ENCODE measurements around the gene CD6. TPM values are rescaled to one million over a fixed set of nuclear protein-coding genes. Genes with fewer than 3 reads are reported as not detected.

The CD6 gene
- total RNA-seq, 1 experiment from 2014 or later = 1.4 TPM

DNA sequence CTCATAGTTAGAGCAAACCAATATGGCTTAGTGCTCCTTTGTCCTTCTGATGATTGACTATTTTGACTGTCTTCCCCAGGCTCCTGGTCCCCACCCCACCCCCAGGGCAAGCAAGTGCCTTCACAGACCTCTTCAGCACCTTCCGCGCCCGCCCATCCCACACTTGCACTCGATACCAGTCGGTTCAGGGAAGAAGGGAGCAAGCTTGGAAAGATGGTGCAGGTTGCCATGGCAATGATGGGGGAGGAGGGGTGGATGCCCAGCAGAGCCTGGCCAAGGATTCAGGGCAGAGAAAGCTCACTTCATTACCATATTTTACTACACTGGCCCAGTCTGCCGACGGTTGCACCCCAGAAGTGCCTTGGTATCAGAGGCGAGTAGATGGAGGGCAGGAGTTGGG lies 45.0 kb upstream of the CD6 start:
- RAD21 ChIA-PET (ENCODE audit: low non-redundant PET in 1 of 2, low total read pairs in 2 of 2, uncharacterized antibody in 2 of 2, unreplicated experiment in 2 of 2) = no interaction called here
- Histone ChIP-seq H3K27ac (ENCODE audit: low read depth, low read length) (no peak overlapping the region), H3K36me3 (ENCODE audit: control insufficient read depth in 1 of 2, insufficient read depth in 2 of 2, low read length in 2 of 2) (peaks cover 19 to 20% of the 10 kb centered on the region in 2 experiments; a peak in 3 of 4 replicates), H3K9me3 (ENCODE audit: control insufficient read depth in 1 of 2, insufficient read depth in 1 of 2, low read depth in 1 of 2, low read length in 2 of 2) (no peaks in the 10 kb centered on the region), H4K20me1 (ENCODE audit: insufficient read depth) (no peaks in the 10 kb centered on the region), H3K79me2 (ENCODE audit: insufficient read depth, low read length) (no peaks in the 10 kb centered on the region; the same call in 1 of the 2 replicates), H3K9ac (ENCODE audit: low read length) (no peak overlapping the region), H3K27me3 (ENCODE audit: insufficient read depth, low read length) (no peaks in the 10 kb centered on the region), H3K9me2 (ENCODE audit: insufficient read depth) (no peaks in the 10 kb centered on the region), H3K4me2 (ENCODE audit: low read length) (no peak overlapping the region), H3K4me3 (replicated peaks in 1 of 2; ENCODE audit: low read depth in 1 of 2, low read length in 2 of 2) (no peak overlapping the region), H3K4me1 (ENCODE audit: control insufficient read depth in 1 of 2, insufficient read depth in 2 of 2, low read length in 2 of 2) (peaks cover 18 to 26% of the 10 kb centered on the region in 2 experiments), H2AFZ (ENCODE audit: low read depth, low read length, poor library complexity, severe bottlenecking) (no peak overlapping the region)
- POLR2A ChIA-PET = no interaction called here
- TF ChIP-seq EZH2phosphoT487 (IDR thresholded peaks at IDR 0.05; ENCODE audit: borderline replicate concordance) = no peak
- TF ChIP-seq, protein P1, sequence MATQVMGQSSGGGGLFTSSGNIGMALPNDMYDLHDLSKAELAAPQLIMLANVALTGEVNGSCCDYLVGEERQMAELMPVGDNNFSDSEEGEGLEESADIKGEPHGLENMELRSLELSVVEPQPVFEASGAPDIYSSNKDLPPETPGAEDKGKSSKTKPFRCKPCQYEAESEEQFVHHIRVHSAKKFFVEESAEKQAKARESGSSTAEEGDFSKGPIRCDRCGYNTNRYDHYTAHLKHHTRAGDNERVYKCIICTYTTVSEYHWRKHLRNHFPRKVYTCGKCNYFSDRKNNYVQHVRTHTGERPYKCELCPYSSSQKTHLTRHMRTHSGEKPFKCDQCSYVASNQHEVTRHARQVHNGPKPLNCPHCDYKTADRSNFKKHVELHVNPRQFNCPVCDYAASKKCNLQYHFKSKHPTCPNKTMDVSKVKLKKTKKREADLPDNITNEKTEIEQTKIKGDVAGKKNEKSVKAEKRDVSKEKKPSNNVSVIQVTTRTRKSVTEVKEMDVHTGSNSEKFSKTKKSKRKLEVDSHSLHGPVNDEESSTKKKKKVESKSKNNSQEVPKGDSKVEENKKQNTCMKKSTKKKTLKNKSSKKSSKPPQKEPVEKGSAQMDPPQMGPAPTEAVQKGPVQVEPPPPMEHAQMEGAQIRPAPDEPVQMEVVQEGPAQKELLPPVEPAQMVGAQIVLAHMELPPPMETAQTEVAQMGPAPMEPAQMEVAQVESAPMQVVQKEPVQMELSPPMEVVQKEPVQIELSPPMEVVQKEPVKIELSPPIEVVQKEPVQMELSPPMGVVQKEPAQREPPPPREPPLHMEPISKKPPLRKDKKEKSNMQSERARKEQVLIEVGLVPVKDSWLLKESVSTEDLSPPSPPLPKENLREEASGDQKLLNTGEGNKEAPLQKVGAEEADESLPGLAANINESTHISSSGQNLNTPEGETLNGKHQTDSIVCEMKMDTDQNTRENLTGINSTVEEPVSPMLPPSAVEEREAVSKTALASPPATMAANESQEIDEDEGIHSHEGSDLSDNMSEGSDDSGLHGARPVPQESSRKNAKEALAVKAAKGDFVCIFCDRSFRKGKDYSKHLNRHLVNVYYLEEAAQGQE (IDR thresholded peaks at IDR 0.05; ENCODE audit: low read depth) = no peak
- no peak for TF ChIP-seq TCF7L2 (IDR thresholded peaks at IDR 0.05; ENCODE audit: borderline replicate concordance, extremely low read depth, insufficient read depth, insufficient read length)
- no peak for TF ChIP-seq FOSL1 (IDR thresholded peaks at IDR 0.05; ENCODE audit: low read depth)
- no peak for TF ChIP-seq ZNF274 (IDR thresholded peaks at IDR 0.05; ENCODE audit: low read depth, low read length)
- no peak for TF ChIP-seq JUND (IDR thresholded peaks at IDR 0.05)
- TF ChIP-seq POLR2A (IDR thresholded peaks at IDR 0.05; ENCODE audit: borderline replicate concordance, extremely low read depth, insufficient read depth, insufficient read length) = no peak
- TF ChIP-seq, protein P2, sequence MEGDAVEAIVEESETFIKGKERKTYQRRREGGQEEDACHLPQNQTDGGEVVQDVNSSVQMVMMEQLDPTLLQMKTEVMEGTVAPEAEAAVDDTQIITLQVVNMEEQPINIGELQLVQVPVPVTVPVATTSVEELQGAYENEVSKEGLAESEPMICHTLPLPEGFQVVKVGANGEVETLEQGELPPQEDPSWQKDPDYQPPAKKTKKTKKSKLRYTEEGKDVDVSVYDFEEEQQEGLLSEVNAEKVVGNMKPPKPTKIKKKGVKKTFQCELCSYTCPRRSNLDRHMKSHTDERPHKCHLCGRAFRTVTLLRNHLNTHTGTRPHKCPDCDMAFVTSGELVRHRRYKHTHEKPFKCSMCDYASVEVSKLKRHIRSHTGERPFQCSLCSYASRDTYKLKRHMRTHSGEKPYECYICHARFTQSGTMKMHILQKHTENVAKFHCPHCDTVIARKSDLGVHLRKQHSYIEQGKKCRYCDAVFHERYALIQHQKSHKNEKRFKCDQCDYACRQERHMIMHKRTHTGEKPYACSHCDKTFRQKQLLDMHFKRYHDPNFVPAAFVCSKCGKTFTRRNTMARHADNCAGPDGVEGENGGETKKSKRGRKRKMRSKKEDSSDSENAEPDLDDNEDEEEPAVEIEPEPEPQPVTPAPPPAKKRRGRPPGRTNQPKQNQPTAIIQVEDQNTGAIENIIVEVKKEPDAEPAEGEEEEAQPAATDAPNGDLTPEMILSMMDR (IDR thresholded peaks at IDR 0.05 in 2 of 3, conservative IDR thresholded peaks at IDR 0.05 in 1 of 3; ENCODE audit: borderline replicate concordance in 1 of 3, insufficient read depth in 1 of 3, low read depth in 2 of 3, low read length in 2 of 3) = no peak
- no peak for TF ChIP-seq SIN3A (IDR thresholded peaks at IDR 0.05; ENCODE audit: low read depth)
- no peak for TF ChIP-seq CBX3 (IDR thresholded peaks at IDR 0.05; ENCODE audit: low read depth)
- no TSS peak for BruUV-seq (replicated peaks)
- intact Hi-C loops (cut with micrococcal nuclease) = no loop called here
- no peak for DNase-seq (ENCODE audit: low read depth, low spot score)
- ATAC-seq = no peak
- CTCF ChIA-PET = no interaction called here

All from HCT116 (cell line).